SK-N-SH (cell line): Measurements from ENCODE around the gene SEC14L5. TPM values are rescaled to one million over a fixed set of nuclear protein-coding genes. Genes with fewer than 3 reads are reported as not detected.

ENCODE experiments used
- CTCF ChIA-PET: fragments of 300-600, 350-600 bp; formaldehyde crosslinking; extraction: SDS; loops from one replicate; lab custom pipeline; 2021; lab: Yijun Ruan, JAX
- POLR2A ChIA-PET: fragments of 350-600 bp; sonication (Branson Sonifier 250); formaldehyde crosslinking; extraction: SDS; loops from one replicate; lab custom pipeline; 2020; ENCODE audit warnings: antibody characterized with exemption, inconsistent platforms; lab: Yijun Ruan, JAX
- DNase-seq: peaks from one replicate; pipeline ENCODE4 v3.0.0; 2012
- H2AFZ ChIP-seq: fragments of 200-600 bp; sonication (generic); 2 replicates; pipeline ENCODE4 v1.8.1; 2016; ENCODE audit warnings: antibody characterized with exemption, mild to moderate bottlenecking, low read depth
- H3F3A ChIP-seq: fragments of 200-600 bp; sonication (generic); replicated peaks from 2 replicates; pipeline ENCODE3; 2016; ENCODE audit warnings: antibody characterized with exemption, mild to moderate bottlenecking; ENCODE audit not compliant: insufficient read depth
- H3K27ac ChIP-seq, 2 experiments: fragments of 200-500 bp in 1 of 2; fragments of 200-600 bp in 1 of 2; sonication (Bioruptor generic) in 1 of 2; sonication (generic), shearing (Covaris generic) in 1 of 2; 2 replicates each; pipeline versions ENCODE4 v1.5.1 to v1.6.1; 2014 to 2016; ENCODE audit warnings: low read depth in 2 of 2, inconsistent platforms in 1 of 2, low read length in 1 of 2, mild to moderate bottlenecking in 1 of 2, mixed read lengths in 1 of 2
- H3K27me3 ChIP-seq: fragments of 200-600 bp; sonication (generic), shearing (Covaris generic); 2 replicates; pipeline ENCODE4 v1.6.1; 2016; ENCODE audit warnings: mixed run types; ENCODE audit not compliant: insufficient read depth
- H3K36me3 ChIP-seq, 2 experiments: fragments of 200-500 bp in 1 of 2; fragments of 200-600 bp in 1 of 2; sonication (Bioruptor generic) in 1 of 2; sonication (generic) in 1 of 2; replicated peaks in 1 of 2; 2 replicates each; pipeline versions ENCODE3 to v1.5.1; 2014 to 2016; ENCODE audit warnings: low read length in 1 of 2, mild to moderate bottlenecking in 1 of 2; ENCODE audit not compliant: insufficient read depth in 2 of 2, control insufficient read depth in 1 of 2
- H3K4me1 ChIP-seq, 2 experiments: fragments of 200-500 bp in 1 of 2; fragments of 200-600 bp in 1 of 2; sonication (Bioruptor generic) in 1 of 2; sonication (generic), shearing (Covaris generic) in 1 of 2; 2 replicates each; pipeline versions ENCODE4 v1.5.1 to v1.6.1; 2014 to 2016; ENCODE audit warnings: low read depth in 1 of 2, low read length in 1 of 2, mixed run types in 1 of 2; ENCODE audit not compliant: insufficient read depth in 2 of 2, control insufficient read depth in 1 of 2
- H3K4me2 ChIP-seq: fragments of 200-600 bp; sonication (generic), shearing (Covaris generic); 2 replicates; pipeline ENCODE4 v1.6.1; 2017; ENCODE audit warnings: mixed run types
- H3K4me3 ChIP-seq, 2 experiments: fragments of 200-500 bp in 1 of 2; fragments of 200-600 bp in 1 of 2; sonication (Bioruptor generic) in 1 of 2; sonication (generic), shearing (Covaris generic) in 1 of 2; 2 replicates each; pipeline versions ENCODE4 v1.5.1 to v1.8.1; 2014 to 2016; ENCODE audit warnings: low read depth in 2 of 2, inconsistent platforms in 1 of 2, low read length in 1 of 2, mild to moderate bottlenecking in 1 of 2, mixed read lengths in 1 of 2, moderate library complexity in 1 of 2
- H3K79me2 ChIP-seq: fragments of 200-600 bp; sonication (generic); 2 replicates; pipeline ENCODE4 v1.8.1; 2017; ENCODE audit warnings: mild to moderate bottlenecking; ENCODE audit not compliant: insufficient read depth
- H3K9ac ChIP-seq: fragments of 200-600 bp; sonication (generic); 2 replicates; pipeline ENCODE4 v1.6.1; 2017; ENCODE audit warnings: mixed run types
- H3K9me2 ChIP-seq: fragments of 200-600 bp; sonication (generic); 2 replicates; pipeline ENCODE4 v1.6.1; 2017; ENCODE audit warnings: mixed run types
- H3K9me3 ChIP-seq: fragments of 200-600 bp; sonication (generic); 2 replicates; pipeline ENCODE4 v1.6.1; 2017; ENCODE audit warnings: mixed run types, mild to moderate bottlenecking, moderate library complexity
- H4K20me1 ChIP-seq: fragments of 200-600 bp; sonication (generic); 2 replicates; pipeline ENCODE4 v1.6.1; 2017; ENCODE audit warnings: mild to moderate bottlenecking, mixed run types; ENCODE audit not compliant: insufficient read depth
- EP300 ChIP-seq, 2 experiments: IDR thresholded peaks; 2 replicates each; pipeline versions ENCODE4 v1.4.0 to v1.6.1; 2012; ENCODE audit warnings: borderline replicate concordance in 1 of 2, low read depth in 1 of 2, low read length in 1 of 2
- EZH2phosphoT487 ChIP-seq: fragments of 200-600 bp; sonication (generic); IDR thresholded peaks from 2 replicates; pipeline ENCODE4 v1.6.1; 2017; ENCODE audit warnings: low read depth, mixed run types, mild to moderate bottlenecking, antibody characterized with exemption, moderate library complexity, borderline replicate concordance
- FOSL2 ChIP-seq: IDR thresholded peaks from 2 replicates; pipeline ENCODE4 v1.4.0; 2012; ENCODE audit warnings: low read depth, mild to moderate bottlenecking, moderate library complexity, borderline replicate concordance
- FOXJ3 ChIP-seq: sonication (generic); formaldehyde crosslinking; IDR thresholded peaks from 2 replicates; pipeline ENCODE4 v1.5.1; 2020; ENCODE audit warnings: mild to moderate bottlenecking, missing genetic modification reagents
- GATA2 ChIP-seq: sonication (generic); formaldehyde crosslinking; IDR thresholded peaks from 2 replicates; pipeline ENCODE4 v1.5.0; 2020; ENCODE audit warnings: mild to moderate bottlenecking, missing genetic modification reagents
- JUND ChIP-seq: IDR thresholded peaks from 2 replicates; pipeline ENCODE4 v1.4.0; 2012
- MEF2A ChIP-seq: IDR thresholded peaks from 2 replicates; pipeline ENCODE4 v1.4.0; 2012; ENCODE audit warnings: low read depth, borderline replicate concordance
- NFIC ChIP-seq: IDR thresholded peaks from 2 replicates; pipeline ENCODE4 v1.4.0; 2012; ENCODE audit warnings: borderline replicate concordance
- RCOR1 ChIP-seq: fragments of 150-350 bp; IDR thresholded peaks from 2 replicates; pipeline ENCODE4 v1.6.1; 2017; ENCODE audit warnings: antibody characterized with exemption, low read length
- RFX5 ChIP-seq: IDR thresholded peaks from 2 replicates; pipeline ENCODE4 v1.6.1; 2012; ENCODE audit warnings: mild to moderate bottlenecking, improper control_type of control experiment, low read length
- SIN3A ChIP-seq: IDR thresholded peaks from 2 replicates; pipeline ENCODE4 v1.6.1; 2012; ENCODE audit warnings: low read depth, mild to moderate bottlenecking, low read length, moderate library complexity, borderline replicate concordance
- SMC3 ChIP-seq: IDR thresholded peaks from 2 replicates; pipeline ENCODE4 v1.6.1; 2012; ENCODE audit warnings: low read depth, low read length, improper control_type of control experiment
- WGBS: methylation state at CpG from one replicate; pipeline ENCODE4 v1.1.6; 2017; ENCODE audit warnings: low lambda C conversion rate; 5-methylcytosine and 5-hydroxymethylcytosine counted together
- polyA plus RNA-seq, 3 experiments: library from polyadenylated mRNA; depleted of rRNA; stranded (reverse); fragments of >200 nt; gene quantifications; 2 replicates each; pipeline ENCODE4 v1.2.3, GENCODE V29; 2012
- TF ChIP-seq, protein P1 (sequence below): IDR thresholded peaks from 2 replicates; pipeline ENCODE4 v1.6.1; 2012; ENCODE audit warnings: mild to moderate bottlenecking, low read depth, low read length, moderate library complexity
- TF ChIP-seq, protein P2 (sequence below): fragments of 150-350 bp; IDR thresholded peaks from 2 replicates; pipeline ENCODE4 v1.6.1; 2017; ENCODE audit warnings: antibody characterized with exemption, low read length, low read depth, borderline replicate concordance
- TF ChIP-seq, protein P3 (sequence below): IDR thresholded peaks from 2 replicates; pipeline ENCODE4 v1.4.0; 2012; ENCODE audit warnings: low read depth
- TF ChIP-seq, protein P4 (sequence below): IDR thresholded peaks from 2 replicates; pipeline ENCODE4 v1.4.0; 2012; ENCODE audit warnings: low read depth, borderline replicate concordance

SEC14L5 gene
- polyA plus RNA-seq, 1 of the 3 experiments (the other 2 are of a cell fraction): 0.08 TPM

DNA sequence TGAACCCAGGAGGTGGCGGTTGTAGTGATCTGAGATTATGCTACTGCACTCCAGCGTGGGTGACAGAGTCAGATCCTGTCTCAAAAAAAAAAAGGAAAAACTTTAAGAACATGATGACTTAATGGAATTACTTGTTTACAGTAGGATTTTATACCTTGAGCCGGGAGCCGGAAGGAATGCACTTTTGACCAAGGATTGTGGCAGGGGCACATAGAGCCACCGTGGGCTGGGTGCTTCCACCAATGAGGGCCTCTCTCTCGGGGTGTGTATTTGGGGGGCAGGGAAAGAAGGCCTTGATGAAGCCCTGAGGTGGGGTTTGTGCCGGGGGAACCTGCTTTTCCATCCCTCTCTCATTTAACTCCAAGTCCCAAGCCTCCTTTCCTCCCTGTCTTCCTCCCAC lies 82.3 kb downstream of the SEC14L5 start:
- CTCF ChIA-PET: interaction anchor here (1.8 kb wide), 1 partner anchor 15 kb away, joined by 7 read pairs; no protein-coding TSS in a partner anchor

DNA sequence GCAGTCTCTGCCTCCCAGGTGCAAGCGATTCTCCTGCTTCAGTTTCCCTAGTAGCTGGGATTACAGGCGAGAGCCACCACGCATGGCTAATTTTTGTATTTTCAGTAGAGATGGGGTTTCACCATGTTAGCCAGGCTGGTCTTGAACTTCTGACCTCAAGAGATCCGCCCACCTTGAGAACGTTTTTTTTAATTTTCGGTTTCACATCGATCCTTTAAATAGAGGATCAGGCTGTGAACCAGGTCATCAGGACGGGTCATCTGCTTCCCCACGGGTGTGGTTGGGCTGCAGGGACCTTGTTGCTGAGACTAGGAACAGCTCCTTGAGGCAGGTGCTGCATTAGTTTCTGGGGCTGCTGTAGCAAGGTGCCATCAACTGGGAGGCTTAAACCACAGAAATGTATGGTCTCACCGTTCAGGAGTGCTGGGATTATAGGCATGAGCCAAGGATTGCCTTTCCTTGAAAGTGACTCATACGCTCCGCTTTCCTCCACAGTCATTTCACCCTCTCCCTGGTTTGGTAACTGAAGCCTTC lies 83.5 kb downstream of the SEC14L5 start:
- Histone ChIP-seq H3K4me3 (0 out of 4 replicates have a peak overlapping the region, but pooled peaks of 1 of the 2 experiments have one; percentile 25), H3F3A (no peaks in the 10 kb centered on the region), H3K9me3 (no peaks in the 10 kb centered on the region), H3K27ac (no peak overlapping the region), H3K9ac (no peak overlapping the region), H3K27me3 (peaks cover 6% of the 10 kb centered on the region; the same call in 1 of the 2 replicates), H3K36me3 (no peaks in the 10 kb centered on the region), H3K4me1 (no peaks in the 10 kb centered on the region), H4K20me1 (no peaks in the 10 kb centered on the region), H3K79me2 (no peaks in the 10 kb centered on the region), H3K4me2 (peak overlapping the region; percentile 50), H2AFZ (no peak overlapping the region), H3K9me2 (no peaks in the 10 kb centered on the region)
- POLR2A ChIA-PET: no interaction called here
- WGBS: 23% methylated on average over 10 of the region's 12 CpGs
- no peak for DNase-seq
- CTCF ChIA-PET: interaction anchor here (1.8 kb wide), 1 partner anchor 14 kb away, joined by 7 read pairs; no protein-coding TSS in a partner anchor
- TF ChIP-seq SMC3: no peak
- TF ChIP-seq FOSL2: peak; percentile 76
- no peak for TF ChIP-seq MEF2A
- TF ChIP-seq, protein P1, sequence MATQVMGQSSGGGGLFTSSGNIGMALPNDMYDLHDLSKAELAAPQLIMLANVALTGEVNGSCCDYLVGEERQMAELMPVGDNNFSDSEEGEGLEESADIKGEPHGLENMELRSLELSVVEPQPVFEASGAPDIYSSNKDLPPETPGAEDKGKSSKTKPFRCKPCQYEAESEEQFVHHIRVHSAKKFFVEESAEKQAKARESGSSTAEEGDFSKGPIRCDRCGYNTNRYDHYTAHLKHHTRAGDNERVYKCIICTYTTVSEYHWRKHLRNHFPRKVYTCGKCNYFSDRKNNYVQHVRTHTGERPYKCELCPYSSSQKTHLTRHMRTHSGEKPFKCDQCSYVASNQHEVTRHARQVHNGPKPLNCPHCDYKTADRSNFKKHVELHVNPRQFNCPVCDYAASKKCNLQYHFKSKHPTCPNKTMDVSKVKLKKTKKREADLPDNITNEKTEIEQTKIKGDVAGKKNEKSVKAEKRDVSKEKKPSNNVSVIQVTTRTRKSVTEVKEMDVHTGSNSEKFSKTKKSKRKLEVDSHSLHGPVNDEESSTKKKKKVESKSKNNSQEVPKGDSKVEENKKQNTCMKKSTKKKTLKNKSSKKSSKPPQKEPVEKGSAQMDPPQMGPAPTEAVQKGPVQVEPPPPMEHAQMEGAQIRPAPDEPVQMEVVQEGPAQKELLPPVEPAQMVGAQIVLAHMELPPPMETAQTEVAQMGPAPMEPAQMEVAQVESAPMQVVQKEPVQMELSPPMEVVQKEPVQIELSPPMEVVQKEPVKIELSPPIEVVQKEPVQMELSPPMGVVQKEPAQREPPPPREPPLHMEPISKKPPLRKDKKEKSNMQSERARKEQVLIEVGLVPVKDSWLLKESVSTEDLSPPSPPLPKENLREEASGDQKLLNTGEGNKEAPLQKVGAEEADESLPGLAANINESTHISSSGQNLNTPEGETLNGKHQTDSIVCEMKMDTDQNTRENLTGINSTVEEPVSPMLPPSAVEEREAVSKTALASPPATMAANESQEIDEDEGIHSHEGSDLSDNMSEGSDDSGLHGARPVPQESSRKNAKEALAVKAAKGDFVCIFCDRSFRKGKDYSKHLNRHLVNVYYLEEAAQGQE: 0 out of 2 replicates have a peak, but pooled peaks have one; percentile 5
- TF ChIP-seq, protein P2, sequence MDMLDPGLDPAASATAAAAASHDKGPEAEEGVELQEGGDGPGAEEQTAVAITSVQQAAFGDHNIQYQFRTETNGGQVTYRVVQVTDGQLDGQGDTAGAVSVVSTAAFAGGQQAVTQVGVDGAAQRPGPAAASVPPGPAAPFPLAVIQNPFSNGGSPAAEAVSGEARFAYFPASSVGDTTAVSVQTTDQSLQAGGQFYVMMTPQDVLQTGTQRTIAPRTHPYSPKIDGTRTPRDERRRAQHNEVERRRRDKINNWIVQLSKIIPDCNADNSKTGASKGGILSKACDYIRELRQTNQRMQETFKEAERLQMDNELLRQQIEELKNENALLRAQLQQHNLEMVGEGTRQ: no peak
- TF ChIP-seq RFX5: no peak
- TF ChIP-seq NFIC: peak; percentile 15; the same call in 1 of the 2 replicates

More for the DNA sequence above, 82.3 kb downstream of the SEC14L5 start:
- Histone ChIP-seq H2AFZ (no peak overlapping the region), H4K20me1 (no peaks in the 10 kb centered on the region), H3K4me1 (no peaks in the 10 kb centered on the region), H3K9me2 (no peaks in the 10 kb centered on the region), H3F3A (no peaks in the 10 kb centered on the region), H3K4me2 (no peak overlapping the region), H3K27me3 (peaks cover 6% of the 10 kb centered on the region; the same call in 1 of the 2 replicates), H3K79me2 (no peaks in the 10 kb centered on the region), H3K36me3 (no peaks in the 10 kb centered on the region), H3K27ac (no peak overlapping the region), H3K9me3 (no peaks in the 10 kb centered on the region), H3K4me3 (no peak overlapping the region), H3K9ac (no peak overlapping the region)
- POLR2A ChIA-PET: no interaction called here
- no peak for DNase-seq
- TF ChIP-seq EZH2phosphoT487: no peak
- no peak for TF ChIP-seq JUND
- no peak for TF ChIP-seq MEF2A
- TF ChIP-seq EP300 (IDR thresholded peaks at IDR 0.05; ENCODE audit: borderline replicate concordance in 1 of 2, low read depth in 1 of 2, low read length in 1 of 2): no peak
- TF ChIP-seq, protein P3, sequence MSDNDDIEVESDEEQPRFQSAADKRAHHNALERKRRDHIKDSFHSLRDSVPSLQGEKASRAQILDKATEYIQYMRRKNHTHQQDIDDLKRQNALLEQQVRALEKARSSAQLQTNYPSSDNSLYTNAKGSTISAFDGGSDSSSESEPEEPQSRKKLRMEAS: no peak
- TF ChIP-seq, protein P4, sequence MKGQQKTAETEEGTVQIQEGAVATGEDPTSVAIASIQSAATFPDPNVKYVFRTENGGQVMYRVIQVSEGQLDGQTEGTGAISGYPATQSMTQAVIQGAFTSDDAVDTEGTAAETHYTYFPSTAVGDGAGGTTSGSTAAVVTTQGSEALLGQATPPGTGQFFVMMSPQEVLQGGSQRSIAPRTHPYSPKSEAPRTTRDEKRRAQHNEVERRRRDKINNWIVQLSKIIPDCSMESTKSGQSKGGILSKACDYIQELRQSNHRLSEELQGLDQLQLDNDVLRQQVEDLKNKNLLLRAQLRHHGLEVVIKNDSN: no peak
- TF ChIP-seq RCOR1: no peak
- no peak for TF ChIP-seq SIN3A
- no peak for TF ChIP-seq FOXJ3
- TF ChIP-seq GATA2 (CRISPR knock-in tag): no peak
- TF ChIP-seq, protein P1: no peak
- no peak for TF ChIP-seq SMC3
- WGBS: 21% methylated on average over 7 of the region's 7 CpGs
